Endothelial cell of umbilical vein (primary cell): Measurements from ENCODE around the gene MIGA2. TPM values are rescaled to one million over a fixed set of nuclear protein-coding genes. Genes with fewer than 3 reads are reported as not detected.
A peak's percentile ranks its signal among the peaks of the same experiment; 100 is the strongest.

Experiments used
- BruUV-seq: library from RNA; stranded (reverse); fragments of 400-500 nt; replicated peaks from 2 replicates; lab custom pipeline; 2021; lab: Mats Ljungman, UMichigan
- CTCF ChIA-PET: fragments of 300-600, 350-600 bp; sonication (Branson Sonifier 250); formaldehyde crosslinking; loops from one replicate; lab custom pipeline; 2021; ENCODE audit warnings: antibody characterized with exemption, inconsistent platforms; lab: Charles Lee
- POLR2A ChIA-PET: fragments of 300-600, 350-600 bp; sonication (Branson Sonifier 250); formaldehyde crosslinking; loops from one replicate; lab custom pipeline; 2021; ENCODE audit warnings: antibody characterized with exemption, inconsistent platforms; lab: Charles Lee
- DNase-seq: peaks from one replicate; pipeline ENCODE4 v3.0.0-alpha.2; 2011; ENCODE audit warnings: low read depth, low spot score
- FAIRE-seq: peaks from 2 replicates; lab custom pipeline; 2011; peaks lifted over from hg19 to GRCh38; lab: Jason Lieb, UNC
- H2AFZ ChIP-seq: 2 replicates; pipeline ENCODE4 v1.6.0; 2012; ENCODE audit warnings: low read depth, low read length, control low read depth, inconsistent platforms
- H3K27ac ChIP-seq: 2 replicates; pipeline ENCODE4 v1.5.1; 2011; ENCODE audit warnings: low read depth, mild to moderate bottlenecking, control low read depth, low read length, moderate library complexity; ENCODE audit not compliant: insufficient read depth
- H3K27me3 ChIP-seq, 2 experiments: 2 replicates each; pipeline versions ENCODE4 v1.6.0 to v1.6.1; 2011; ENCODE audit warnings: low read length in 2 of 2, mixed read lengths in 1 of 2; ENCODE audit not compliant: control insufficient read depth in 2 of 2, insufficient read depth in 2 of 2
- H3K36me3 ChIP-seq, 2 experiments: 2 replicates in 1 of 2; 3 replicates in 1 of 2; pipeline ENCODE4 v1.5.1; 2011; ENCODE audit warnings: low read length in 2 of 2, mild to moderate bottlenecking in 1 of 2, moderate library complexity in 1 of 2; ENCODE audit not compliant: control insufficient read depth in 2 of 2, insufficient read depth in 2 of 2; ENCODE audit errors: extremely low read depth in 1 of 2
- H3K4me1 ChIP-seq: 3 replicates; pipeline ENCODE4 v1.5.1; 2011; ENCODE audit warnings: mild to moderate bottlenecking, low read length; ENCODE audit not compliant: control insufficient read depth, insufficient read depth; ENCODE audit errors: extremely low read depth
- H3K4me2 ChIP-seq: 2 replicates; pipeline ENCODE4 v1.6.1; 2011; ENCODE audit warnings: low read length, control low read depth, mixed read lengths; ENCODE audit not compliant: insufficient read depth
- H3K4me3 ChIP-seq, 3 experiments: fragments of 200-600 bp in 1 of 3; sonication (generic), shearing (Covaris generic) in 1 of 3; replicated peaks in 1 of 3; 2 replicates each; pipeline ENCODE4 v1.5.1; 2011 to 2016; ENCODE audit warnings: control low read depth in 3 of 3, low read length in 3 of 3, mild to moderate bottlenecking in 2 of 3, inconsistent platforms in 1 of 3, low read depth in 1 of 3, moderate library complexity in 1 of 3; ENCODE audit not compliant: insufficient read depth in 1 of 3
- H3K79me2 ChIP-seq: 2 replicates; pipeline ENCODE4 v1.6.0; 2012; ENCODE audit warnings: low read length, inconsistent platforms; ENCODE audit not compliant: control insufficient read depth, insufficient read depth
- H3K9ac ChIP-seq: replicated peaks from 2 replicates; pipeline ENCODE3; 2011; ENCODE audit warnings: low read length, control low read depth; ENCODE audit not compliant: insufficient read depth; ENCODE audit errors: extremely low read depth
- H3K9me1 ChIP-seq: replicated peaks from 3 replicates; pipeline ENCODE4 v1.6.0; 2011; ENCODE audit warnings: mild to moderate bottlenecking, low read length; ENCODE audit not compliant: control insufficient read depth, insufficient read depth; ENCODE audit errors: extremely low read depth
- H3K9me3 ChIP-seq: replicated peaks from 2 replicates; pipeline ENCODE4 v1.5.1; 2012; ENCODE audit warnings: low read length, inconsistent platforms; ENCODE audit not compliant: control insufficient read depth, insufficient read depth
- H4K20me1 ChIP-seq: replicated peaks from 2 replicates; pipeline ENCODE3; 2011; ENCODE audit warnings: mild to moderate bottlenecking, low read length; ENCODE audit not compliant: control insufficient read depth, insufficient read depth; ENCODE audit errors: extremely low read depth
- EZH2 ChIP-seq: IDR thresholded peaks from 2 replicates; pipeline ENCODE4 v1.6.1; 2012; ENCODE audit warnings: borderline replicate concordance, low read depth, mild to moderate bottlenecking, moderate library complexity, low read length, inconsistent platforms; ENCODE audit not compliant: severe bottlenecking
- GATA2 ChIP-seq: IDR thresholded peaks from 2 replicates; pipeline ENCODE4 v1.7.0; 2011; ENCODE audit warnings: low read depth, mild to moderate bottlenecking, moderate library complexity, mixed read lengths, low read length; ENCODE audit not compliant: insufficient read length, insufficient read depth
- JUN ChIP-seq: IDR thresholded peaks from 2 replicates; pipeline ENCODE4 v1.6.1; 2011; ENCODE audit warnings: borderline replicate concordance, low read depth; ENCODE audit not compliant: insufficient read length, insufficient read depth
- MYC ChIP-seq: IDR thresholded peaks from one replicate; pipeline ENCODE4 v1.6.1; 2011; ENCODE audit warnings: mild to moderate bottlenecking, low read depth, low read length
- POLR2A ChIP-seq: IDR thresholded peaks from 2 replicates; pipeline ENCODE4 v1.6.1; 2012; ENCODE audit warnings: low read depth, mild to moderate bottlenecking, control low read depth, low read length
- POLR2AphosphoS5 ChIP-seq: IDR thresholded peaks from 2 replicates; pipeline ENCODE4 v1.6.1; 2012; ENCODE audit warnings: low read depth, mild to moderate bottlenecking, control low read depth, low read length, moderate library complexity; ENCODE audit not compliant: insufficient read depth
- dilution Hi-C: fragments of 300-500 bp; cut with MboI; formaldehyde crosslinking; loops from one replicate; pipeline ENCODE4 v1.15.0; 2019; ENCODE audit warnings: low sequenced_read_pairs; ENCODE audit not compliant: extremely low pct_ligation_motif_present
- intact Hi-C: fragments of 100-400 bp; cut with micrococcal nuclease; formaldehyde crosslinking; loops from one replicate; pipeline ENCODE4 v1.10.0; 2022
- polyA plus RNA-seq, 4 experiments: library from polyadenylated mRNA; depleted of rRNA in 3 of 4; stranded (reverse) in 3 of 4; unstranded in 1 of 4; fragments of >200 nt; gene quantifications; 2 replicates each; pipeline versions ENCODE4 v1.2.1 to v1.2.3, GENCODE V29; 2011 to 2012; ENCODE audit warnings: missing spikeins in 1 of 4
- total RNA-seq: library from RNA; stranded (reverse); gene quantifications from 2 replicates; pipeline ENCODE4 v1.2.3, GENCODE V29; 2021
- TF ChIP-seq, protein P1 (sequence below), 2 donors: IDR thresholded peaks; 1 replicate in 1 of 2; 2 replicates in 1 of 2; pipeline ENCODE4 v1.5.1; 2011; ENCODE audit warnings: low read length in 2 of 2, mild to moderate bottlenecking in 2 of 2, moderate library complexity in 2 of 2, control low read depth in 1 of 2, inconsistent platforms in 1 of 2, low read depth in 1 of 2; ENCODE audit not compliant: insufficient read depth in 1 of 2; ENCODE audit errors: extremely low read depth in 1 of 2

Gene MIGA2
- total and polyA plus RNA-seq, 2 donors (not counting 3 experiments of a cell fraction or from before 2014, with no cell fraction given), result 27.7 to 28.0 TPM

DNA sequence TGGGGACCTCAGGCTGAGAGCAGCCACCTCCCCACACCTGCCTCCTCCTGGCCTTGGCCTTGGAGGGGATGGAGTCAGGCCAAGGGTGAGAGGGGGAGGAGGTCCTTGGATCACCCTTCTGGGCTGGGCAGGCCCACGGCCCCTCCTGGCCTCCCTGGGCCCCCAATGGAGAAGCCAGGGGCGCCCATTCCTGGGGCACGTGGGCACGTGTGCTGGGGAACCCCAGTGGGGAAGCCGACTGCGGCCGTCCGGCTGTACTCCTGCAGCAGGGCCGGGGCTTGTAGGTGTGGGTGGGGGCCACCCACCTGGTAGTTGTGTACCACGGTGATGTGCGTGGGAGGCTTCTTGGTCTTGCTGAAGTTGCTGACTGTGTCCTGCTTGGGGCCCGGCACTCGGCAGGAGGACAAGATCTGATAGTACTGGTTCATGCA is 65.7 kb downstream of the MIGA2 start:
- H3K9me3 ChIP-seq, result no peaks in the 10 kb centered on the region
- no peak overlapping the region for H3K27ac ChIP-seq
- H3K27me3 ChIP-seq, result no peaks in the 10 kb centered on the region
- no peaks in the 10 kb centered on the region for H3K79me2 ChIP-seq
- H3K4me1 ChIP-seq, result no peaks in the 10 kb centered on the region
- H2AFZ ChIP-seq, result no peak overlapping the region
- peaks cover 0 to 1% of the 10 kb centered on the region in 2 experiments for H3K36me3 ChIP-seq
- no peak overlapping the region for H3K9ac ChIP-seq
- H3K4me3 ChIP-seq, result no peak overlapping the region
- no peaks in the 10 kb centered on the region for H3K9me1 ChIP-seq
- H4K20me1 ChIP-seq, result no peaks in the 10 kb centered on the region
- no peak for FAIRE-seq
- H3K4me2 ChIP-seq, result no peak overlapping the region
- TF ChIP-seq POLR2AphosphoS5 (no peak), EZH2 (no peak), JUN (no peak), MYC (no peak), GATA2 (no peak)
- dilution Hi-C loops, result no loop called here
- BruUV-seq, result no TSS peak
- intact Hi-C loops, result no loop called here
- POLR2A ChIA-PET, result no interaction called here
- DNase-seq, result no peak
- CTCF ChIA-PET, result no interaction called here

DNA sequence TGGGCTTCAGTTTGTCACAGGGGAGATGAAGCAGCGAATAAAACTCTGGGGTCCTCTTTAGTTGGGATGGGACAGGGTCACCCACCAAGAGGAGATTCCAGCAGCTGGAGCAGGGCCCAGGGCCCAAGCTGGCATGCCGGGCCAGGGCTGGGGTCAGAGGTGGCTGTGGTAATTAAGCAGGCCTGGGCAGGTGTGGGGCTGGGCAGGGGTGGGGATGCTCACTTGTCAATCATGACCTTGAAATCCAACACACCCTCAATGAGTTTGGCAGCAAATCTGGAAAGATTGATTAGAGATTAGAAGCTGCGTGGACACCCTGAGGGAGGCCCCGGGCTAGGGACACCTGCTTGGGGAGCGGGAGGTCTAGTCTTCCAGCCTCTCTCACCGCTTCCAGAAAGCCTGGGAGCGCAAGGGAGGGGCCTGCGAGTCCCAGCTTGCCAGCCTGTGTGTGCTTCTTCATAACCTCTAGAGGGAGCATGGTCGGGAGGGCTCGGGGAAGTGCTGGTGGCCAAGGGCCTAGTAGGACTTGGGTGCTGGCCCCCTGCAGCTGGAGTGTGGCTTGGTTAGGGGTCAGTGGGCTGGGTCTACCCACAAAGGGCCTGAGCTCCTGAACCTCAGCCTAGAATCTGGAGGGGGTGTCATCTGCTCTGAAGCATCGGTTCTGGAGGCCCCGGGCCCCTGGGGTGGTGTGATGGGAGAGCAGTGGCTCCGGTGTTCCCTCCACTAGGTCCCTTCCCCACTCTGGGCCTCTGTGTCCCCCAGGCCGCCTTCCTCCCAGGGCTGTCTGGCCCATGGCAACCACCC is 66.6 kb downstream of the MIGA2 start:
- H3K4me3 ChIP-seq, result no peak overlapping the region
- peaks cover 3% of the 10 kb centered on the region in 2 experiments for H3K36me3 ChIP-seq
- no peaks in the 10 kb centered on the region for H3K79me2 ChIP-seq
- ChIA-PET POLR2A (no interaction called here), CTCF (interaction anchor here (0.6 to 1.7 kb wide), 5 partner anchors 8 to 522 kb away, joined by 3 to 8 read pairs (median 4); no protein-coding TSS in a partner anchor)
- intact Hi-C loops, result no loop called here
- no peaks in the 10 kb centered on the region for H3K27me3 ChIP-seq
- H3K9me3 ChIP-seq, result no peaks in the 10 kb centered on the region
- no peak overlapping the region for H3K9ac ChIP-seq
- H4K20me1 ChIP-seq, result no peaks in the 10 kb centered on the region
- no peak overlapping the region for H3K27ac ChIP-seq
- no peaks in the 10 kb centered on the region for H3K9me1 ChIP-seq
- no TSS peak for BruUV-seq
- no peak overlapping the region for H3K4me2 ChIP-seq
- H2AFZ ChIP-seq, result no peak overlapping the region
- no peaks in the 10 kb centered on the region for H3K4me1 ChIP-seq
- FAIRE-seq (peak; percentile 73), DNase-seq (peak; percentile 27)
- dilution Hi-C loops, result no loop called here
- TF ChIP-seq, protein P1, sequence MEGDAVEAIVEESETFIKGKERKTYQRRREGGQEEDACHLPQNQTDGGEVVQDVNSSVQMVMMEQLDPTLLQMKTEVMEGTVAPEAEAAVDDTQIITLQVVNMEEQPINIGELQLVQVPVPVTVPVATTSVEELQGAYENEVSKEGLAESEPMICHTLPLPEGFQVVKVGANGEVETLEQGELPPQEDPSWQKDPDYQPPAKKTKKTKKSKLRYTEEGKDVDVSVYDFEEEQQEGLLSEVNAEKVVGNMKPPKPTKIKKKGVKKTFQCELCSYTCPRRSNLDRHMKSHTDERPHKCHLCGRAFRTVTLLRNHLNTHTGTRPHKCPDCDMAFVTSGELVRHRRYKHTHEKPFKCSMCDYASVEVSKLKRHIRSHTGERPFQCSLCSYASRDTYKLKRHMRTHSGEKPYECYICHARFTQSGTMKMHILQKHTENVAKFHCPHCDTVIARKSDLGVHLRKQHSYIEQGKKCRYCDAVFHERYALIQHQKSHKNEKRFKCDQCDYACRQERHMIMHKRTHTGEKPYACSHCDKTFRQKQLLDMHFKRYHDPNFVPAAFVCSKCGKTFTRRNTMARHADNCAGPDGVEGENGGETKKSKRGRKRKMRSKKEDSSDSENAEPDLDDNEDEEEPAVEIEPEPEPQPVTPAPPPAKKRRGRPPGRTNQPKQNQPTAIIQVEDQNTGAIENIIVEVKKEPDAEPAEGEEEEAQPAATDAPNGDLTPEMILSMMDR (IDR thresholded peaks at IDR 0.05; ENCODE audit: extremely low read depth in 1 of 2, insufficient read depth in 1 of 2, low read depth in 1 of 2, low read length in 2 of 2), result peak; percentile 45 to 68
- no peak for TF ChIP-seq POLR2A
